DOHH2 (cell line): ENCODE measurements around the gene NIM1K.
A peak's percentile ranks its signal among the peaks of the same experiment; 100 is the strongest.
"Not testable (repeated sequence)": the region's sequence is repeated elsewhere in the genome, so short reads cannot be mapped to it uniquely, and the experiment has no call there.

Experiments used
- H3F3A ChIP-seq: fragments of 200-600 bp; sonication (generic), shearing (Covaris generic); 2 replicates; pipeline ENCODE4 v1.6.0; 2016; ENCODE audit warnings: antibody characterized with exemption, mild to moderate bottlenecking; ENCODE audit not compliant: control insufficient read depth, insufficient read depth
- H3K27ac ChIP-seq: fragments of 200-600 bp; sonication (generic); 2 replicates; pipeline ENCODE4 v1.5.1; 2014; ENCODE audit warnings: low read depth, mild to moderate bottlenecking, low read length, moderate library complexity
- H3K27me3 ChIP-seq: fragments of 200-600 bp; sonication (generic); 2 replicates; pipeline ENCODE4 v1.6.1; 2014; ENCODE audit warnings: mild to moderate bottlenecking, low read length, mixed read lengths; ENCODE audit not compliant: control insufficient read depth
- H3K36me3 ChIP-seq: fragments of 200-600 bp; sonication (generic); 2 replicates; pipeline ENCODE4 v1.6.1; 2014; ENCODE audit warnings: mild to moderate bottlenecking, low read length, moderate library complexity, mixed read lengths; ENCODE audit not compliant: control insufficient read depth
- H3K4me1 ChIP-seq: fragments of 200-600 bp; sonication (generic); 2 replicates; pipeline ENCODE4 v1.6.1; 2014; ENCODE audit warnings: mild to moderate bottlenecking, low read length, mixed read lengths; ENCODE audit not compliant: control insufficient read depth
- H3K4me2 ChIP-seq: fragments of 200-600 bp; sonication (generic); 2 replicates; pipeline ENCODE4 v1.6.0; 2014; ENCODE audit warnings: mild to moderate bottlenecking, low read length, moderate library complexity
- H3K4me3 ChIP-seq: fragments of 200-600 bp; sonication (generic); 2 replicates; pipeline ENCODE4 v1.5.1; 2014; ENCODE audit warnings: mild to moderate bottlenecking, low read length, mixed read lengths
- H3K79me2 ChIP-seq: fragments of 200-600 bp; sonication (generic); 2 replicates; pipeline ENCODE4 v1.6.1; 2014; ENCODE audit warnings: mild to moderate bottlenecking, low read length, mixed read lengths; ENCODE audit not compliant: control insufficient read depth
- H3K9me2 ChIP-seq: fragments of 200-600 bp; sonication (generic); replicated peaks from 2 replicates; pipeline ENCODE4 v1.6.1; 2014; ENCODE audit warnings: mild to moderate bottlenecking, low read length, mixed read lengths; ENCODE audit not compliant: control insufficient read depth
- H3K9me3 ChIP-seq: fragments of 200-600 bp; sonication (generic); 2 replicates; pipeline ENCODE4 v1.6.1; 2014; ENCODE audit warnings: antibody characterized with exemption, low read length, mixed read lengths; ENCODE audit not compliant: control insufficient read depth, insufficient read depth
- H4K20me1 ChIP-seq: fragments of 200-600 bp; sonication (generic); 2 replicates; pipeline ENCODE4 v1.6.0; 2014; ENCODE audit warnings: low read depth, mild to moderate bottlenecking, antibody characterized with exemption, low read length, moderate library complexity; ENCODE audit not compliant: control insufficient read depth, insufficient read depth
- CTCF ChIP-seq: fragments of 200-600 bp; sonication (generic); IDR thresholded peaks from one replicate; pipeline ENCODE4 v1.5.1; 2014; ENCODE audit warnings: antibody characterized with exemption, mild to moderate bottlenecking, low read depth, low read length; ENCODE audit not compliant: poor library complexity, severe bottlenecking
- EZH2phosphoT487 ChIP-seq: fragments of 200-600 bp; sonication (generic); IDR thresholded peaks from 2 replicates; pipeline ENCODE4 v1.6.1; 2017; ENCODE audit warnings: borderline replicate concordance, mild to moderate bottlenecking, antibody characterized with exemption, low read length, moderate library complexity, mixed read lengths

Gene NIM1K

GRCh38 chr5:43315263-43315662, 123.2 kb downstream of the NIM1K start:
- Histone ChIP-seq H3K27me3 (no peaks in the 10 kb centered on the region), H3K4me2 (no peak overlapping the region), H4K20me1 (peaks cover 26% of the 10 kb centered on the region), H3F3A (peaks cover 5% of the 10 kb centered on the region), H3K4me1 (peaks cover 37% of the 10 kb centered on the region), H3K9me3 (peaks cover 8% of the 10 kb centered on the region; the same call in 1 of the 2 replicates), H3K9me2 (no peaks in the 10 kb centered on the region), H3K36me3 (peaks cover 36% of the 10 kb centered on the region), H3K27ac (peak overlapping the region; percentile 96), H3K4me3 (no peak overlapping the region), H3K79me2 (peaks cover 34% of the 10 kb centered on the region)
- TF ChIP-seq EZH2phosphoT487: no peak
- no peak for TF ChIP-seq CTCF

- TF ChIP-seq EZH2phosphoT487: no peak
- TF ChIP-seq CTCF: no peak
- no peak overlapping the region for H3K27ac ChIP-seq
Measured at GRCh38 chr5:43315682-43316081, 123.7 kb downstream of the NIM1K start.

GRCh38 chr5:43316421-43316820, 124.4 kb downstream of the NIM1K start:
- Histone ChIP-seq H3K36me3 (peaks cover 24% of the 10 kb centered on the region), H3K4me1 (peaks cover 26% of the 10 kb centered on the region), H3K4me3 (no peak overlapping the region), H4K20me1 (peaks cover 14% of the 10 kb centered on the region), H3F3A (peaks cover 5% of the 10 kb centered on the region), H3K4me2 (no peak overlapping the region), H3K27me3 (no peaks in the 10 kb centered on the region), H3K9me2 (no peaks in the 10 kb centered on the region), H3K27ac (no peak overlapping the region), H3K9me3 (peaks cover 8% of the 10 kb centered on the region; the same call in 1 of the 2 replicates), H3K79me2 (peaks cover 23% of the 10 kb centered on the region)
- TF ChIP-seq EZH2phosphoT487 (no peak), CTCF (no peak)

More at GRCh38 chr5:43315682-43316081, 123.7 kb downstream of the NIM1K start:
- Histone ChIP-seq H3K4me2 (no peak overlapping the region), H3K9me2 (no peaks in the 10 kb centered on the region), H3K4me1 (peaks cover 33% of the 10 kb centered on the region), H3K36me3 (peaks cover 32% of the 10 kb centered on the region), H3K9me3 (peaks cover 8% of the 10 kb centered on the region; the same call in 1 of the 2 replicates), H3K79me2 (peaks cover 30% of the 10 kb centered on the region), H4K20me1 (peaks cover 22% of the 10 kb centered on the region), H3K4me3 (no peak overlapping the region), H3K27me3 (no peaks in the 10 kb centered on the region), H3F3A (peaks cover 5% of the 10 kb centered on the region)

GRCh38 chr5:43320846-43321245, 128.8 kb downstream of the NIM1K start:
- TF ChIP-seq CTCF (no peak), EZH2phosphoT487 (no peak)
- Histone ChIP-seq H3K4me2 (no peak overlapping the region), H3K4me1 (no peaks in the 10 kb centered on the region; the same call in 1 of the 2 replicates), H4K20me1 (no peaks in the 10 kb centered on the region), H3F3A (no peaks in the 10 kb centered on the region), H3K36me3 (no peaks in the 10 kb centered on the region), H3K79me2 (no peaks in the 10 kb centered on the region), H3K27me3 (no peaks in the 10 kb centered on the region), H3K4me3 (no peak overlapping the region), H3K9me2 (no peaks in the 10 kb centered on the region), H3K27ac (no peak overlapping the region), H3K9me3 (no peaks in the 10 kb centered on the region)

- not testable (repeated sequence) for H3K27me3 ChIP-seq, H3K4me3 ChIP-seq, H3F3A ChIP-seq, H3K36me3 ChIP-seq, H4K20me1 ChIP-seq, H3K4me1 ChIP-seq, H3K4me2 ChIP-seq, H3K79me2 ChIP-seq, H3K27ac ChIP-seq, H3K9me3 ChIP-seq, H3K9me2 ChIP-seq
Measured at GRCh38 chr5:43323488-43323887, 131.5 kb downstream of the NIM1K start.
